Measurements from ENCODE around the gene AKAP13. TPM values are rescaled to one million over a fixed set of nuclear protein-coding genes. Genes with fewer than 3 reads are reported as not detected.

The AKAP13 gene
- total RNA-seq, 1 donor from 2014 or later: 322 TPM

- DNase-seq: no peak
- peak; percentile 51 for ATAC-seq (ENCODE audit: poor library complexity)
These were observed 326.5 kb downstream of the AKAP13 start for GRCh38 chr15:85706779-85707518.

DNA sequence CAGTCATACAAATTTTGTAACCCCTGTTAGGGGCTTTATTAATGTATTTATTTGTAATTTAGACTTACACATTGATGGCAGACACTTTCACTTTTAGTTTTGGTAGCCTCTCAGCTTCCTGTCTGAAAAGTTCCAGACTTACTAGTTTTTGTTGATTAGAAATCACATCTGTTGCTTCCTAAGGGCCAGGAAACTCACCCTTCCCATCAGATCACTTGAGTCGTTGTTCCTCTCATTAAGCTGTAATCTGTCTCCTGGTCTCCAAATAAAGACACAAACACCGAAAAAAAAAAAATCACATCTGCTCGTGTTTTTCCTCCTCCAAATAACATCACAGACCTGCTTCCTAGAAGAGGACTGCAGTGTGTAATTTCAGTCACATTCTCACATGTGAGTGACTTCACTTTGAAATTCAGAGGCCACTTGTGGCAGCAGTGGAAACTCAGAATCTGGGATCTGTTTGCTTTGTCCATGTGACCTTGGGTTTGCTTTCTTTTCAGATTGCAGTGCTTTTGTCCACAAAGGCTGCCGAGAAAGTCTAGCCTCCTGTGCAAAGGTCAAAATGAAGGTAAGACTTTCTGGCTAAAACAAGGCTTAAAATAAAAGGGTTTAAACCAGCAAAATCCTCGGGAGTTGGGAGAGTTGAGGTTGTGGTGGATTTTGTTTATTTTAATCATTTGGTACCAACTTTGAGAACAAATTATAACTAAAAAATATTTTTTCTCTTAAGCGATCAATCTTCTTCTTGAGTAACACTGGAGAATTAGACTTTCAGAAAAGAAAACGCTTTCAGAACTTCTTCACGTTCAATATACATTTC is 327.3 kb downstream of the AKAP13 start:
- intact Hi-C loops (cut with DNase I): loop anchor here (10.0 kb wide), 1 partner anchor 213 kb away; no protein-coding TSS in a partner anchor
- DNase-seq (no peak), ATAC-seq (ENCODE audit: poor library complexity) (peak; percentile 39)

More at GRCh38 chr15:85706779-85707518, 326.5 kb downstream of the AKAP13 start:
- intact Hi-C loops (cut with DNase I): loop anchor here (10.0 kb wide), 1 partner anchor 212 kb away; no protein-coding TSS in a partner anchor

- DNase-seq (no peak), ATAC-seq (ENCODE audit: poor library complexity) (peak; percentile 51)
- intact Hi-C loops (cut with DNase I): loop anchor here (10.0 kb wide), 1 partner anchor 214 kb away; no protein-coding TSS in a partner anchor
These were observed 328.1 kb downstream of the AKAP13 start for GRCh38 chr15:85708402-85708941.

GRCh38 chr15:85709250-85709649 is 328.8 kb downstream of the AKAP13 start:
- DNase-seq: no peak
- intact Hi-C loops (cut with DNase I): loop anchor here (10.0 kb wide), 1 partner anchor 214 kb away; no protein-coding TSS in a partner anchor

GRCh38 chr15:85710340-85710842 is 330.0 kb downstream of the AKAP13 start:
- ATAC-seq (ENCODE audit: poor library complexity) (no peak), DNase-seq (no peak)
- intact Hi-C loops (cut with DNase I): no loop called here

More at GRCh38 chr15:85709250-85709649, 328.8 kb downstream of the AKAP13 start:
- ATAC-seq (ENCODE audit: poor library complexity): no peak

GRCh38 chr15:85711580-85712192 is 331.3 kb downstream of the AKAP13 start:
- no peak for ATAC-seq (ENCODE audit: poor library complexity)
- DNase-seq: no peak
- intact Hi-C loops (cut with DNase I): no loop called here

GRCh38 chr15:85716261-85716660 is 335.9 kb downstream of the AKAP13 start:
- intact Hi-C loops (cut with DNase I): no loop called here
- DNase-seq (no peak), ATAC-seq (ENCODE audit: poor library complexity) (peak; percentile 55)

DNA sequence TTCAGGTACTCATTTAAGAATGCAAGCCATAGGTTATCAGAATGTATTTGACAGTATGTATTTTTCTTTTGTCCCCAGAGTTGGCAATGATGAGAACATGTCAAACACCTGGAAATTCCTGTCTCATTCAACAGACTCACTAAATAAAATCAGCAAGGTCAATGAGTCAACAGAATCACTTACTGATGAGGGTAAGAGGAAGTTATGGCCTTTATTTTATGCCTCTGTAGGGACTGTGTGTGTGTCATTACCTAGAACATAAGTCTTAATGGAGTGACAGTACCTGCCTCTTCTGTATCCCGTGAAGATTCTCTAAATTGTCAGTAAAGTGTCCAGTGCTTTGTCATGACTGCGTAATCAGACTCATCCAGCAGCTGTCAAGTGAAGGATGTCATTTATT is 336.8 kb downstream of the AKAP13 start:
- DNase-seq: no peak
- intact Hi-C loops (cut with DNase I): no loop called here
- ATAC-seq (ENCODE audit: poor library complexity): no peak

- ATAC-seq (ENCODE audit: poor library complexity): no peak
- no peak for DNase-seq
These were observed 338.0 kb downstream of the AKAP13 start for GRCh38 chr15:85718271-85718971.

GRCh38 chr15:85718981-85719380 is 338.6 kb downstream of the AKAP13 start:
- no peak for DNase-seq
- intact Hi-C loops (cut with DNase I): no loop called here

More at GRCh38 chr15:85718271-85718971, 338.0 kb downstream of the AKAP13 start:
- intact Hi-C loops (cut with DNase I): no loop called here

GRCh38 chr15:85722374-85723152 is 342.2 kb downstream of the AKAP13 start:
- ATAC-seq (ENCODE audit: poor library complexity) (peak; percentile 9), DNase-seq (no peak)
- intact Hi-C loops (cut with DNase I): no loop called here

More at GRCh38 chr15:85718981-85719380, 338.6 kb downstream of the AKAP13 start:
- no peak for ATAC-seq (ENCODE audit: poor library complexity)

- ATAC-seq (ENCODE audit: poor library complexity) (peak; percentile 42), DNase-seq (no peak)
- intact Hi-C loops (cut with DNase I): no loop called here
These were observed 343.9 kb downstream of the AKAP13 start for GRCh38 chr15:85723960-85724945.

GRCh38 chr15:85725019-85725418 is 344.6 kb downstream of the AKAP13 start:
- intact Hi-C loops (cut with DNase I): no loop called here
- ATAC-seq (ENCODE audit: poor library complexity): peak; percentile 53
- DNase-seq: no peak

DNA sequence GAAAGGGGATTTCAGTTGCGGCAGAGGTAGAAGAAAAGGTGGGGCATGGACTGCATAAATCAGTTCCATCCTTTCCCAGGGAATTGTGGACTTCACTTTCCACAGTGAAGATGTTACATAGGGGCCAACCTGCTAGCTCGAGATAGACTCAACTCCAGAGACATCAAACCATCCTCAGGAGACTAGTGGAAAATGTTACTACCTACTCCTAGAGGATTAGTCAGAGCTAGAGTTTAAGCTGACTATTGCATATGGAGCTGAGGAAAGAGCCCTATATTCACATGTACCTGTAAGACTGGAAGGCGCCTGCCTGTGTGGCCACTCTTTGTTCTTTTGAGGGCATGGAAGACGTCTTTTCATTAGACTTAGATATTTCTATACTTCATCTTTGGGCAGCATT is 345.2 kb downstream of the AKAP13 start:
- no peak for DNase-seq
- ATAC-seq (ENCODE audit: poor library complexity): no peak
- intact Hi-C loops (cut with DNase I): no loop called here

DNA sequence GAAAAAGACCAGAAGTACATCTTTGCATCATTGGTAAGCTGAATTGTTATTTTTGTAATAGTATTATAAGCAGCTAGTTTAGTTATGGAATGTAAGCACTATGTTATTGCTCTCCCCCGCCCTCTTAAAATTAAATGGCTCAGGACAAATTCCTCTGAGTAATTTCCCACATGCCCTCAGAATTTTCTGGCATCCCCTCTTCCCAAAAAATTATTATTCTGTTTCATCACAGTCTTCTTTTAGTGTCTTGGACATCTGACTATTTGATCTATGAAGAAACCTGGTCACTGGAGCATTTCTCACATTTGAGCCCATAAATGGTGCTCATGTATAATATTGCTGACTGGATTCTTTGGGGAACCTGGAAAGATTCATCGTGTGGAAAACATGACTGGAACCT is 346.1 kb downstream of the AKAP13 start:
- intact Hi-C loops (cut with DNase I): no loop called here
- ATAC-seq (ENCODE audit: poor library complexity): no peak
- DNase-seq: no peak

DNA sequence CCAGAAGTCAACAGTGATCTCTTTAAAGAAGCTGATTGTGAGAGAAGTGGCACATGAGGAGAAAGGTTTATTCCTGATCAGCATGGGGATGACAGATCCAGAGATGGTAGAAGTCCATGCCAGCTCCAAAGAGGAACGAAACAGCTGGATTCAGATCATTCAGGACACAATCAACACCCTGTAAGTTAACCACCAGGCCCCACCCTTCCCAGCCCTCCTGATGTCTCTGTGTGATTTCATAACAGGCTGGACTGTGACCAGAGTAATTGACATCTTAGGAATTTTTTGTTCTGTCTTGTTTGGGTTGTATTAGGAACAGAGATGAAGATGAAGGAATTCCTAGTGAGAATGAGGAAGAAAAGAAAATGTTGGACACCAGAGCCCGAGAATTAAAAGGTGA is 346.7 kb downstream of the AKAP13 start:
- intact Hi-C loops (cut with DNase I): no loop called here
- peak; percentile 28 for ATAC-seq (ENCODE audit: poor library complexity)

More for the DNA sequence above, 346.7 kb downstream of the AKAP13 start:
- DNase-seq: no peak
